A204.1 (cell line): Measurements from ENCODE around the gene RPS3A.
A peak's percentile ranks its signal among the peaks of the same experiment; 100 is the strongest.
"Not testable (repeated sequence)": the region's sequence is repeated elsewhere in the genome, so short reads cannot be mapped to it uniquely, and the experiment has no call there.

Experiments used
- FAIRE-seq: peaks from 2 replicates; lab custom pipeline; 2012; peaks lifted over from hg19 to GRCh38; lab: Jason Lieb, UNC

RPS3A gene

GRCh38 chr4:151117371-151117962 is 18.0 kb downstream of the RPS3A start:
- peak; percentile 90 for FAIRE-seq

- no peak for FAIRE-seq
These were observed 30.4 kb downstream of the RPS3A start for GRCh38 chr4:151129796-151130195.

- no peak for FAIRE-seq
These were observed 33.9 kb downstream of the RPS3A start for GRCh38 chr4:151133311-151133710.

- not testable (repeated sequence) for FAIRE-seq
These were observed 36.6 kb downstream of the RPS3A start for GRCh38 chr4:151136048-151136447.

GRCh38 chr4:151139814-151140213 is 40.4 kb downstream of the RPS3A start:
- FAIRE-seq = no peak

GRCh38 chr4:151142758-151143157 is 43.3 kb downstream of the RPS3A start:
- FAIRE-seq = no peak

GRCh38 chr4:151143162-151143561 is 43.7 kb downstream of the RPS3A start:
- no peak for FAIRE-seq

GRCh38 chr4:151143811-151144210 is 44.4 kb downstream of the RPS3A start:
- no peak for FAIRE-seq

GRCh38 chr4:151144329-151145072 is 45.1 kb downstream of the RPS3A start:
- no peak for FAIRE-seq

GRCh38 chr4:151147000-151147399 is 47.6 kb downstream of the RPS3A start:
- FAIRE-seq = no peak

- no peak for FAIRE-seq
These were observed 48.8 kb downstream of the RPS3A start for GRCh38 chr4:151148261-151148660.

GRCh38 chr4:151150821-151151580 is 51.6 kb downstream of the RPS3A start:
- FAIRE-seq = no peak

GRCh38 chr4:151152028-151152427 is 52.6 kb downstream of the RPS3A start:
- no peak for FAIRE-seq

GRCh38 chr4:151153585-151153984 is 54.2 kb downstream of the RPS3A start:
- FAIRE-seq = no peak
